ENCODE results near the gene BCAN.

- TF ChIP-seq CTCF (IDR thresholded peaks at IDR 0.05; ENCODE audit: control extremely low read depth in 1 of 3, insufficient read depth in 1 of 3, low read depth in 1 of 3, low read length in 3 of 3) (no peak), EP300 (IDR thresholded peaks at IDR 0.05; ENCODE audit: borderline replicate concordance in 1 of 2, low read depth in 2 of 2, low read length in 2 of 2) (no peak), ASH2L (IDR thresholded peaks at IDR 0.05; ENCODE audit: low read length) (no peak), SRF (IDR thresholded peaks at IDR 0.05; ENCODE audit: low read depth, low read length) (no peak), NANOG (IDR thresholded peaks at IDR 0.05; ENCODE audit: insufficient read depth, low read depth, low read length, poor library complexity, severe bottlenecking) (no peak), POLR2A (IDR thresholded peaks at IDR 0.05; ENCODE audit: control extremely low read depth in 1 of 2, low read depth in 2 of 2, low read length in 2 of 2) (no peak), KDM1A (IDR thresholded peaks at IDR 0.05; ENCODE audit: borderline replicate concordance, low read length) (no peak)
Observed at GRCh38 chr1:156643049-156643777, 1.3 kb downstream of the BCAN start.

Measured in H1 (cell line).